ENCODE measurements around the gene MYO16. TPM values are rescaled to one million over a fixed set of nuclear protein-coding genes. Genes with fewer than 3 reads are reported as not detected.

MYO16 gene
- total RNA-seq, 4 donors from 2014 or later: 0.54 to 3.8 (median 1.5) TPM

DNA sequence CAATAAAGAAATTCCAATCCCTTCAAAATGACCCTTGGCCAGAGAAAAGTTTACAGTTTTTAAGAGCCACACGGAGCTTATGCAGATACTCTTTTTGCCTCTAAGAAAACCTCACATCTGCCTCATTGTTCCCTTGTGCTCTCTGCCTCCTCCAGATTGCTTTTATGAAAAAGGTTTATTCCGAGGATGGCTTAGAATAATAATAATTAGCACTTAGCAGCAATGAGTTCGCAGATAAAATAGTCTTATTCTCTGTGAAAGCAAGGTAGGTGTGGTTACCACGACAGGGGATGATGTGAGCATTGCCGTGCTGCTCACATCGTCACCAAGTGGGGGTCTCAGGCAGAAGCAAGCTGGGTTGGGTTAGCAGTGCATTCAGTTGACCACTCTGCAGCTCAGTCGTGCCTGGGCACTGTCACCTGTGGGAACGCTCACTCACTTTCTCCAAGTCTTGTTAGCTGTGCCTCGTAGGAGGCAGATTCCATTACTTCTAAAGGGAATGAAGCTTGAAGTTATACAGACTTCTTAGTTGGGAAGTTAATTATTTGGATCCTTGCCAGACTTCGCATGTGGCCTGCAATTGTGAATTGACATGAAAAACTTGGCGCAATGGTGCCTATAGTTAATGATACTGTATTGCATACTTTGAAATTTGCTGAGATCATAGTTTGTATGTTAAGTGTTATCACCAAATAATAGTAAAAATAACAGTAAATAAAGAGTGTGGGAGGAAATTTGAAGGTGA, 157.2 kb downstream of the MYO16 start:
- ATAC-seq: no peak
- Histone ChIP-seq H3K27me3 (peaks cover 9% of the 10 kb centered on the region), H3K27ac (no peak overlapping the region), H3K9me3 (no peaks in the 10 kb centered on the region), H3K36me3 (no peaks in the 10 kb centered on the region), H3K4me3 (no peak overlapping the region), H3K4me1 (no peaks in the 10 kb centered on the region)
- no peak for TF ChIP-seq POLR2A (IDR thresholded peaks at IDR 0.05)
- no peak for TF ChIP-seq CTCF (IDR thresholded peaks at IDR 0.05)
- TF ChIP-seq EP300 (IDR thresholded peaks at IDR 0.05): no peak
- TF ChIP-seq POLR2AphosphoS5 (IDR thresholded peaks at IDR 0.05): no peak
- WGBS, 2 donors (ENCODE audit: low coverage in 1 of 2): 43 to 51% methylated on average over 5 to 8 of the region's 11 CpGs

GRCh38 chr13:108787700-108788414, 158.4 kb downstream of the MYO16 start:
- Histone ChIP-seq H3K27me3 (peaks cover 9% of the 10 kb centered on the region), H3K4me1 (no peaks in the 10 kb centered on the region), H3K9me3 (no peaks in the 10 kb centered on the region), H3K27ac (no peak overlapping the region), H3K4me3 (no peak overlapping the region), H3K36me3 (no peaks in the 10 kb centered on the region)
- TF ChIP-seq POLR2AphosphoS5 (IDR thresholded peaks at IDR 0.05) (no peak), CTCF (IDR thresholded peaks at IDR 0.05) (no peak), EP300 (IDR thresholded peaks at IDR 0.05) (no peak), POLR2A (IDR thresholded peaks at IDR 0.05) (no peak)
- ATAC-seq: no peak
- 35 to 61% methylated on average over 4 to 14 of the region's 14 CpGs for WGBS, 2 donors (ENCODE audit: low coverage in 1 of 2)

DNA sequence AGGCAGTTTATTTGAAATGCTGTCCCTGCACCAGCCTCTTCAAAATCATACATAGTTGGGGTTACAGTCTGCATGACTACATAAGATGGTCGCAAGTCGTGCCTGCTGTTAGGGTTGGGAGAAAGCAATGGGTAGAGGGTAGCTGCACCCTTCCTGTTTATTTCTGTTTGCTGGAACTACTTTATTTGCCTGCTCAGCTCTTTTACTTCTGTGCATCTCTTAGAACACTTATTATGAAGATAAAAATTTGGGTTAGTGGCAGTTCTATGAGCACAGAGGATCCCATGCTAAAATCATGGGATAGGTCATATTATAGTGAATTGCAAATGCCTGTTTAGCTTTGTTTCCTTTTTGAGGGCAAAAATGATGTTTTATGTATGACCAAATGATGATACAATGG, 160.1 kb downstream of the MYO16 start:
- Histone ChIP-seq H3K36me3 (no peaks in the 10 kb centered on the region), H3K4me3 (no peak overlapping the region), H3K9me3 (no peaks in the 10 kb centered on the region), H3K4me1 (no peaks in the 10 kb centered on the region), H3K27me3 (peaks cover 9% of the 10 kb centered on the region), H3K27ac (no peak overlapping the region)
- TF ChIP-seq CTCF (IDR thresholded peaks at IDR 0.05) (no peak), EP300 (IDR thresholded peaks at IDR 0.05) (no peak), POLR2AphosphoS5 (IDR thresholded peaks at IDR 0.05) (no peak), POLR2A (IDR thresholded peaks at IDR 0.05) (no peak)
- 71 to 76% methylated on average over 2 of the region's 2 CpGs for WGBS, 2 donors (ENCODE audit: low coverage in 1 of 2)
- ATAC-seq: no peak

- whole genome bisulfite sequencing, 2 donors (ENCODE audit: low coverage in 1 of 2): 47 to 65% methylated on average over 3 to 4 of the region's 4 CpGs
- TF ChIP-seq POLR2AphosphoS5 (IDR thresholded peaks at IDR 0.05) (no peak), CTCF (IDR thresholded peaks at IDR 0.05) (no peak), POLR2A (IDR thresholded peaks at IDR 0.05) (no peak), EP300 (IDR thresholded peaks at IDR 0.05) (no peak)
- H3K27me3 ChIP-seq: no peaks in the 10 kb centered on the region
- no peak overlapping the region for H3K27ac ChIP-seq
- H3K4me3 ChIP-seq: no peak overlapping the region
- H3K36me3 ChIP-seq: no peaks in the 10 kb centered on the region
- no peaks in the 10 kb centered on the region for H3K9me3 ChIP-seq
- H3K4me1 ChIP-seq: no peaks in the 10 kb centered on the region
- ATAC-seq: no peak
Measured at GRCh38 chr13:108795841-108796240, 166.4 kb downstream of the MYO16 start.

GRCh38 chr13:108797354-108797753, 167.9 kb downstream of the MYO16 start:
- Histone ChIP-seq H3K9me3 (no peaks in the 10 kb centered on the region), H3K4me1 (no peaks in the 10 kb centered on the region), H3K36me3 (no peaks in the 10 kb centered on the region), H3K27ac (no peak overlapping the region), H3K27me3 (no peaks in the 10 kb centered on the region), H3K4me3 (no peak overlapping the region)
- TF ChIP-seq POLR2AphosphoS5 (IDR thresholded peaks at IDR 0.05) (no peak), CTCF (IDR thresholded peaks at IDR 0.05) (no peak), EP300 (IDR thresholded peaks at IDR 0.05) (no peak), POLR2A (IDR thresholded peaks at IDR 0.05) (no peak)
- no peak for ATAC-seq
- 85 to 90% methylated on average over 3 of the region's 3 CpGs for WGBS, 2 donors (ENCODE audit: low coverage in 1 of 2)

Data from gastroesophageal sphincter (tissue), 4 donors.